SIG-M5 (cell line): Measurements from ENCODE around the gene SCRN2.

ENCODE experiments used
- DNase-seq: peaks from one replicate; lab custom pipeline; 2025; lab: John Stamatoyannopoulos, UW

SCRN2 gene

GRCh38 chr17:47804461-47804860 is 36.6 kb downstream of the SCRN2 start:
- no peak for DNase-seq

DNA sequence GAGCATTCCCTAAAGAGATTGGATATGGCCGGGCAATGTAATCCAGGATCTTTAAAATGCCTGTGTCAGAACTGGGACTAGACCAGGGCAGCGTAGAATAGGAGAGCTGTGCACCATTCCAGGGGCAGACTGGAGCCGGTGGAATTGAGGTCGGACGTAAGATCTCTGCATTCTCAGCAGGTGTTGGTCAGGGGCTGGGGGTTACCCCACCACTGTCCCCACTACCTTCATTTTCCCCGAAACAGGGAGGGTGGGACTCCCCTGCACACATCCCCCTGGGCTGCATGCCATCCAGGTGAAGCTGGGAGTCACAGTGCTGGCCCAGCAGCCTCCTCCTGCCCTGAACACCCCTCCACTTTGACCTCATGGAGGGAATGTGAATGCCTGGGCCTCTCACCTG is 37.3 kb downstream of the SCRN2 start:
- no peak for DNase-seq

DNA sequence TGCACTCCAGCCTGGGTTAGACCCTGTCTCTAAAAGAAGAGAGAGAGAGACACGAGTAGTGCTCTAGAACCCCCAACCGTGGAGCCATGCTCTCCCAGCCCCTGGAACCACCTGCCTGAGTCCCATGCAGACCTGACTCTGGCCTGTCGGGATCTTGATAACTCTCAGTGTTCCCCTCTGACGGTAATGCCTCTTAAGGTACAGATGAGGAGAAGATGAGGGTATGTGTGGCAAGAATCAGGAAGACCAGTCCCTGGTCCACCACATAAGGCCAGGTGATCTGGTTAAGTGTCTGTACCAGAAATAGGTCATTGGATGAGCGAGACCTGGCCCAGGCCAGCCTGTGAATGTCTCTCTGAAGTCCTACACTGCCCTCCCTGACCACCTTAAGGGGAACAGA is 37.9 kb downstream of the SCRN2 start:
- DNase-seq: no peak

GRCh38 chr17:47802341-47803022 is 38.6 kb downstream of the SCRN2 start:
- no peak for DNase-seq

- no peak for DNase-seq
These were observed 39.2 kb downstream of the SCRN2 start for GRCh38 chr17:47801906-47802305.

GRCh38 chr17:47801176-47801765 is 39.8 kb downstream of the SCRN2 start:
- DNase-seq: no peak

DNA sequence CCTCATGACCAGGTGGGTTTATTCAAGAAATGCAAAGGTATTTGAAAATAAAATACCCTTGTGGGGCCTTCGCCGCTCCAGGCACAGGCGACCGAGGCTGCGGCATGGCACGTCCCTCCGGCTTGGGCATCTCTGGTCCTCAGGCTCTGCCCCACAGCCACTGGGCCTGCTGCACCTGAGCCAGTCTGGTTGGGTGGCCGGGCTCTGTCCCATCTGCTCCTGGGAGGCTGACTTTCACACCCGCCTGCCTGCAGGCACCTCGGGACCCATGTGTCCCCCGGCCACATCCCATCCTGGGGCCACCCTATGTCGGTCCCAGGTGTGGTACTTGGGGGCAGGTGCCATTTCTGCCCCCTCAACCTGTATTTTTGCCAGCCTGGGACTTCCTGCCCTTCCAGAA is 40.4 kb downstream of the SCRN2 start:
- no peak for DNase-seq

- DNase-seq: no peak
These were observed 43.3 kb downstream of the SCRN2 start for GRCh38 chr17:47797797-47798196.

- DNase-seq: no peak
These were observed 48.1 kb downstream of the SCRN2 start for GRCh38 chr17:47792979-47793378.

- no peak for DNase-seq
These were observed 48.6 kb downstream of the SCRN2 start for GRCh38 chr17:47792457-47792856.

GRCh38 chr17:47791025-47791424 is 50.0 kb downstream of the SCRN2 start:
- DNase-seq: no peak

GRCh38 chr17:47789611-47790561 is 51.2 kb downstream of the SCRN2 start:
- no peak for DNase-seq
